HepG2 (cell line): ENCODE data around the gene PIANP. TPM values are rescaled to one million over a fixed set of nuclear protein-coding genes. Genes with fewer than 3 reads are reported as not detected.

Source experiments
- ATF1 ChIP-seq: IDR thresholded peaks from 2 replicates; pipeline ENCODE4 v1.6.1; 2016; ENCODE audit warnings: mild to moderate bottlenecking, control low read depth
- CBX1 ChIP-seq: IDR thresholded peaks from one replicate; pipeline ENCODE4 v1.6.1; 2016; ENCODE audit warnings: antibody characterized with exemption, low read depth
- FOXA1 ChIP-seq, 2 experiments: fragments of 450-650 bp in 1 of 2; sonication (generic) in 1 of 2; formaldehyde crosslinking in 1 of 2; IDR thresholded peaks; 2 replicates each; pipeline versions ENCODE4 v1.4.0 to v1.6.1; 2016 to 2020; ENCODE audit warnings: missing genetic modification reagents in 1 of 2
- MTF1 ChIP-seq: sonication (generic); formaldehyde crosslinking; IDR thresholded peaks from 2 replicates; pipeline ENCODE4 v1.5.0; 2020; ENCODE audit warnings: missing genetic modification reagents
- MYPOP ChIP-seq: sonication (generic); formaldehyde crosslinking; IDR thresholded peaks from 2 replicates; pipeline ENCODE4 v1.8.1; 2023; ENCODE audit warnings: mild to moderate bottlenecking, moderate library complexity, missing genetic modification reagents
- NFKBIZ ChIP-seq: IDR thresholded peaks from 2 replicates; pipeline ENCODE4 v1.6.1; 2018; ENCODE audit warnings: missing genetic modification reagents, missing compliant biosample characterization
- PCBP2 ChIP-seq: fragments of 200-400 bp; formaldehyde crosslinking; optimal IDR thresholded peaks from 2 replicates; pipeline ENCODE3; 2018; ENCODE audit warnings: low read length, low read depth; ENCODE audit not compliant: poor library complexity, severe bottlenecking
- RELA ChIP-seq: sonication (generic); formaldehyde crosslinking; IDR thresholded peaks from 2 replicates; pipeline ENCODE4 v1.4.0; 2020; ENCODE audit warnings: missing genetic modification reagents
- STAG1 ChIP-seq: sonication (generic); formaldehyde crosslinking; IDR thresholded peaks from 2 replicates; pipeline ENCODE4 v1.4.0; 2020; ENCODE audit warnings: missing genetic modification reagents
- THRA ChIP-seq: sonication (generic); formaldehyde crosslinking; IDR thresholded peaks from 2 replicates; pipeline ENCODE4 v1.4.0; 2020; ENCODE audit warnings: missing genetic modification reagents, borderline replicate concordance
- TOPORS ChIP-seq: sonication (generic); formaldehyde crosslinking; IDR thresholded peaks from 2 replicates; pipeline ENCODE4 v1.8.0; 2023; ENCODE audit warnings: mild to moderate bottlenecking, missing genetic modification reagents
- ZBTB42 ChIP-seq: sonication (generic); formaldehyde crosslinking; IDR thresholded peaks from 2 replicates; pipeline ENCODE4 v1.5.0; 2020; ENCODE audit warnings: mild to moderate bottlenecking, missing genetic modification reagents
- ZMYM2 ChIP-seq: sonication (generic); formaldehyde crosslinking; IDR thresholded peaks from 2 replicates; pipeline ENCODE4 v1.8.0; 2022; ENCODE audit warnings: mild to moderate bottlenecking, missing genetic modification reagents
- ZNF124 ChIP-seq: sonication (generic); formaldehyde crosslinking; IDR thresholded peaks from 2 replicates; pipeline ENCODE4 v1.4.0; 2020; ENCODE audit warnings: missing genetic modification reagents
- ZNF34 ChIP-seq: sonication (generic); formaldehyde crosslinking; IDR thresholded peaks from 2 replicates; pipeline ENCODE4 v1.4.0; 2020; ENCODE audit warnings: mild to moderate bottlenecking, missing genetic modification reagents, borderline replicate concordance
- ZNF460 ChIP-seq: sonication (generic); formaldehyde crosslinking; IDR thresholded peaks from 2 replicates; pipeline ENCODE4 v1.5.1; 2020; ENCODE audit warnings: missing genetic modification reagents, mild to moderate bottlenecking, borderline replicate concordance
- ZNF557 ChIP-seq: sonication (generic); formaldehyde crosslinking; IDR thresholded peaks from 2 replicates; pipeline ENCODE4 v1.4.0; 2020; ENCODE audit warnings: missing genetic modification reagents
- ZNF567 ChIP-seq: sonication (generic); formaldehyde crosslinking; IDR thresholded peaks from 2 replicates; pipeline ENCODE4 v1.8.1; 2023; ENCODE audit warnings: mild to moderate bottlenecking, missing genetic modification reagents, borderline replicate concordance
- ZNF83 ChIP-seq: sonication (generic); formaldehyde crosslinking; IDR thresholded peaks from 2 replicates; pipeline ENCODE4 v1.4.0; 2020; ENCODE audit warnings: missing genetic modification reagents, mild to moderate bottlenecking, borderline replicate concordance
- polyA plus RNA-seq, 8 experiments: library from polyadenylated mRNA; depleted of rRNA in 3 of 8; stranded (reverse) in 7 of 8; unstranded in 1 of 8; fragments of >200 nt; fragmentation: Illumina TruSeq in 4 of 8; extraction: Trizol in 4 of 8; gene quantifications; 2 replicates each; pipeline versions ENCODE4 v1.2.1 to v1.2.3, GENCODE V29; 2011 to 2016; ENCODE audit warnings: low read depth in 4 of 8, missing spikeins in 1 of 8, mixed read lengths in 1 of 8; ENCODE audit not compliant: insufficient read depth in 1 of 8
- total RNA-seq, 5 experiments: library from RNA; depleted of rRNA; stranded (reverse); fragments of >200 nt; fragmentation: Illumina TruSeq; extraction: Trizol; gene quantifications; 2 replicates each; pipeline ENCODE4 v1.2.3, GENCODE V29; 2016; ENCODE audit warnings: low read depth in 1 of 5
- TF ChIP-seq, protein P1 (sequence below), 2 experiments: sonication (generic) in 1 of 2; formaldehyde crosslinking in 1 of 2; IDR thresholded peaks; 2 replicates each; pipeline versions ENCODE4 v1.6.1 to v1.9.0; 2014 to 2022; ENCODE audit warnings: antibody characterized with exemption in 1 of 2, borderline replicate concordance in 1 of 2, inconsistent platforms in 1 of 2, low read depth in 1 of 2, missing genetic modification reagents in 1 of 2
- TF ChIP-seq, protein P2 (sequence below): IDR thresholded peaks from 2 replicates; pipeline ENCODE4 v1.6.1; 2016; ENCODE audit warnings: missing compliant biosample characterization, missing genetic modification reagents, borderline replicate concordance

Gene PIANP
- total and polyA plus RNA-seq, 2 of the 13 experiments (the other 11 are each of a cell fraction or from before 2014, with no cell fraction given): not detected

- TF ChIP-seq, protein P1, sequence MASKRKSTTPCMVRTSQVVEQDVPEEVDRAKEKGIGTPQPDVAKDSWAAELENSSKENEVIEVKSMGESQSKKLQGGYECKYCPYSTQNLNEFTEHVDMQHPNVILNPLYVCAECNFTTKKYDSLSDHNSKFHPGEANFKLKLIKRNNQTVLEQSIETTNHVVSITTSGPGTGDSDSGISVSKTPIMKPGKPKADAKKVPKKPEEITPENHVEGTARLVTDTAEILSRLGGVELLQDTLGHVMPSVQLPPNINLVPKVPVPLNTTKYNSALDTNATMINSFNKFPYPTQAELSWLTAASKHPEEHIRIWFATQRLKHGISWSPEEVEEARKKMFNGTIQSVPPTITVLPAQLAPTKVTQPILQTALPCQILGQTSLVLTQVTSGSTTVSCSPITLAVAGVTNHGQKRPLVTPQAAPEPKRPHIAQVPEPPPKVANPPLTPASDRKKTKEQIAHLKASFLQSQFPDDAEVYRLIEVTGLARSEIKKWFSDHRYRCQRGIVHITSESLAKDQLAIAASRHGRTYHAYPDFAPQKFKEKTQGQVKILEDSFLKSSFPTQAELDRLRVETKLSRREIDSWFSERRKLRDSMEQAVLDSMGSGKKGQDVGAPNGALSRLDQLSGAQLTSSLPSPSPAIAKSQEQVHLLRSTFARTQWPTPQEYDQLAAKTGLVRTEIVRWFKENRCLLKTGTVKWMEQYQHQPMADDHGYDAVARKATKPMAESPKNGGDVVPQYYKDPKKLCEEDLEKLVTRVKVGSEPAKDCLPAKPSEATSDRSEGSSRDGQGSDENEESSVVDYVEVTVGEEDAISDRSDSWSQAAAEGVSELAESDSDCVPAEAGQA (IDR thresholded peaks at IDR 0.05; ENCODE audit: low read depth): no peak
- TF ChIP-seq, protein P1 (CRISPR knock-in tag; IDR thresholded peaks at IDR 0.05; ENCODE audit: borderline replicate concordance): 0 out of 2 replicates have a peak, but pooled peaks have one; percentile 0
- TF ChIP-seq ZNF567 (CRISPR knock-in tag): 0 out of 2 replicates have a peak, but pooled peaks have one; percentile 28
- TF ChIP-seq ZNF34 (CRISPR knock-in tag): no peak
- TF ChIP-seq RELA: no peak
- TF ChIP-seq TOPORS (CRISPR knock-in tag): peak; percentile 13; the same call in 1 of the 2 replicates
- TF ChIP-seq ZNF460 (CRISPR knock-in tag): no peak
- TF ChIP-seq, protein P2, sequence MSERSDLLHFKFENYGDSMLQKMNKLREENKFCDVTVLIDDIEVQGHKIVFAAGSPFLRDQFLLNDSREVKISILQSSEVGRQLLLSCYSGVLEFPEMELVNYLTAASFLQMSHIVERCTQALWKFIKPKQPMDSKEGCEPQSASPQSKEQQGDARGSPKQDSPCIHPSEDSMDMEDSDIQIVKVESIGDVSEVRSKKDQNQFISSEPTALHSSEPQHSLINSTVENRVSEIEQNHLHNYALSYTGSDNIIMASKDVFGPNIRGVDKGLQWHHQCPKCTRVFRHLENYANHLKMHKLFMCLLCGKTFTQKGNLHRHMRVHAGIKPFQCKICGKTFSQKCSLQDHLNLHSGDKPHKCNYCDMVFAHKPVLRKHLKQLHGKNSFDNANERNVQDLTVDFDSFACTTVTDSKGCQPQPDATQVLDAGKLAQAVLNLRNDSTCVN (CRISPR knock-in tag): no peak
- TF ChIP-seq ZNF557 (CRISPR knock-in tag): 0 out of 2 replicates have a peak, but pooled peaks have one; percentile 12
- TF ChIP-seq MTF1 (CRISPR knock-in tag): no peak
- TF ChIP-seq NFKBIZ (CRISPR knock-in tag): no peak
- TF ChIP-seq ATF1 (CRISPR knock-in tag): no peak
- no peak for TF ChIP-seq FOXA1 (IDR thresholded peaks at IDR 0.05)
- TF ChIP-seq FOXA1 (CRISPR knock-in tag; IDR thresholded peaks at IDR 0.05): no peak
- TF ChIP-seq ZNF83 (CRISPR knock-in tag): 0 out of 2 replicates have a peak, but pooled peaks have one; percentile 12
- no peak for TF ChIP-seq THRA
- no peak for TF ChIP-seq ZBTB42 (CRISPR knock-in tag)
- TF ChIP-seq STAG1 (CRISPR knock-in tag): no peak
- no peak for TF ChIP-seq PCBP2
- no peak for TF ChIP-seq ZNF124 (CRISPR knock-in tag)
- TF ChIP-seq MYPOP (CRISPR knock-in tag): peak; percentile 9; the same call in 1 of the 2 replicates
- TF ChIP-seq CBX1: no peak
- TF ChIP-seq ZMYM2: no peak
Observed at GRCh38 chr12:6724409-6724797, 23.8 kb upstream of the PIANP start (continued).
